HEK293 (cell line): ENCODE measurements around the gene RCAN2.

Experiments
- CTCF ChIA-PET: fragments of 350-600 bp; formaldehyde crosslinking; extraction: SDS; loops from one replicate; lab custom pipeline; 2021; ENCODE audit warnings: antibody characterized with exemption; lab: Yijun Ruan, JAX
- POLR2A ChIA-PET: fragments of 300-600 bp; formaldehyde crosslinking; extraction: SDS; loops from one replicate; lab custom pipeline; 2020; ENCODE audit warnings: antibody characterized with exemption, inconsistent platforms; lab: Yijun Ruan, JAX
- H3K27ac ChIP-seq: fragments of 200-500 bp; sonication (Bioruptor generic); 2 replicates; pipeline ENCODE4 v1.5.1; 2014; ENCODE audit warnings: low read depth, low read length, control low read depth, inconsistent platforms; ENCODE audit errors: extremely low read depth
- H3K36me3 ChIP-seq, 2 experiments: fragments of 200-500 bp in 1 of 2; sonication (Bioruptor generic) in 1 of 2; 1 replicate in 1 of 2; 2 replicates in 1 of 2; pipeline ENCODE4 v1.5.1; 2014 to 2017; ENCODE audit warnings: inconsistent platforms in 2 of 2, low read length in 2 of 2; ENCODE audit not compliant: control insufficient read depth in 2 of 2, insufficient read depth in 1 of 2
- H3K4me1 ChIP-seq: fragments of 200-500 bp; sonication (Bioruptor generic); 2 replicates; pipeline ENCODE4 v1.5.1; 2014; ENCODE audit warnings: mild to moderate bottlenecking, low read length, inconsistent platforms; ENCODE audit not compliant: control insufficient read depth, insufficient read depth
- H3K4me3 ChIP-seq: 2 replicates; pipeline ENCODE4 v1.5.1; 2011; ENCODE audit warnings: low read depth, mild to moderate bottlenecking, control low read depth, low read length, moderate library complexity
- H3K9me3 ChIP-seq: fragments of 200-500 bp; sonication (Bioruptor generic); 2 replicates; pipeline ENCODE4 v1.5.1; 2014; ENCODE audit warnings: low read depth, low read length, inconsistent platforms; ENCODE audit not compliant: control insufficient read depth, insufficient read depth
- BCL6B ChIP-seq: fragments of 450-650 bp; formaldehyde crosslinking; IDR thresholded peaks from 2 replicates; pipeline ENCODE4 v1.5.1; 2017; ENCODE audit warnings: missing biosample characterization, missing genetic modification characterization
- FEZF1 ChIP-seq: fragments of 450-650 bp; formaldehyde crosslinking; IDR thresholded peaks from 2 replicates; pipeline ENCODE4 v1.5.1; 2016; ENCODE audit warnings: missing biosample characterization, missing genetic modification characterization
- GFI1B ChIP-seq: fragments of 450-650 bp; formaldehyde crosslinking; IDR thresholded peaks from 2 replicates; pipeline ENCODE4 v1.5.1; 2016; ENCODE audit warnings: missing biosample characterization, missing genetic modification characterization
- KLF10 ChIP-seq: fragments of 450-650 bp; IDR thresholded peaks from 2 replicates; pipeline ENCODE4 v1.5.1; 2018; ENCODE audit warnings: missing biosample characterization, mild to moderate bottlenecking, missing genetic modification characterization
- KLF17 ChIP-seq: fragments of 450-650 bp; formaldehyde crosslinking; IDR thresholded peaks from 2 replicates; pipeline ENCODE4 v1.5.1; 2016; ENCODE audit warnings: missing biosample characterization, missing genetic modification characterization
- PRDM6 ChIP-seq: fragments of 450-650 bp; formaldehyde crosslinking; IDR thresholded peaks from 2 replicates; pipeline ENCODE4 v1.5.1; 2017; ENCODE audit warnings: missing biosample characterization, missing genetic modification characterization
- SALL2 ChIP-seq: fragments of 450-650 bp; formaldehyde crosslinking; IDR thresholded peaks from 2 replicates; pipeline ENCODE4 v1.5.0; 2017; ENCODE audit warnings: missing biosample characterization, mild to moderate bottlenecking, missing genetic modification characterization, borderline replicate concordance
- TCF7L2 ChIP-seq: IDR thresholded peaks from 2 replicates; pipeline ENCODE4 v1.6.1; 2011; ENCODE audit warnings: low read depth, mild to moderate bottlenecking, inconsistent platforms, low read length, moderate library complexity, borderline replicate concordance
- ZBTB48 ChIP-seq: fragments of 450-650 bp; formaldehyde crosslinking; IDR thresholded peaks from 2 replicates; pipeline ENCODE4 v1.5.1; 2016; ENCODE audit warnings: missing biosample characterization, missing genetic modification characterization
- ZIC2 ChIP-seq: fragments of 450-650 bp; formaldehyde crosslinking; IDR thresholded peaks from 2 replicates; pipeline ENCODE4 v1.5.1; 2016; ENCODE audit warnings: missing biosample characterization, missing genetic modification characterization
- ZNF169 ChIP-seq: fragments of 450-650 bp; formaldehyde crosslinking; IDR thresholded peaks from 2 replicates; pipeline ENCODE4 v1.5.1; 2016; ENCODE audit warnings: missing biosample characterization, missing genetic modification characterization
- ZNF292 ChIP-seq: fragments of 450-650 bp; formaldehyde crosslinking; IDR thresholded peaks from 2 replicates; pipeline ENCODE4 v1.5.1; 2016; ENCODE audit warnings: low read depth, missing biosample characterization, missing genetic modification characterization, borderline replicate concordance
- ZNF335 ChIP-seq: fragments of 450-650 bp; formaldehyde crosslinking; conservative IDR thresholded peaks from 2 replicates; pipeline ENCODE4 v1.5.1; 2016; ENCODE audit warnings: missing biosample characterization, missing genetic modification characterization
- ZNF37A ChIP-seq: fragments of 450-650 bp; IDR thresholded peaks from 2 replicates; pipeline ENCODE4 v1.5.1; 2018; ENCODE audit warnings: missing biosample characterization, missing genetic modification characterization
- ZNF398 ChIP-seq: fragments of 450-650 bp; formaldehyde crosslinking; IDR thresholded peaks from 2 replicates; pipeline ENCODE4 v1.5.1; 2017; ENCODE audit warnings: missing biosample characterization, missing genetic modification characterization
- ZNF473 ChIP-seq: fragments of 450-650 bp; formaldehyde crosslinking; IDR thresholded peaks from 2 replicates; pipeline ENCODE4 v1.5.1; 2017; ENCODE audit warnings: missing biosample characterization, missing genetic modification characterization
- ZNF510 ChIP-seq: fragments of 450-650 bp; formaldehyde crosslinking; IDR thresholded peaks from 2 replicates; pipeline ENCODE4 v1.5.1; 2018; ENCODE audit warnings: mild to moderate bottlenecking, missing genetic modification characterization, missing biosample characterization; ENCODE audit not compliant: insufficient replicate concordance
- ZNF529 ChIP-seq: fragments of 450-650 bp; formaldehyde crosslinking; IDR thresholded peaks from 2 replicates; pipeline ENCODE4 v1.5.1; 2017; ENCODE audit warnings: missing genetic modification characterization, missing biosample characterization; ENCODE audit not compliant: insufficient replicate concordance
- ZNF580 ChIP-seq: fragments of 450-650 bp; formaldehyde crosslinking; IDR thresholded peaks from 2 replicates; pipeline ENCODE4 v1.5.1; 2016; ENCODE audit warnings: missing biosample characterization, missing genetic modification characterization
- ZNF830 ChIP-seq: fragments of 450-650 bp; IDR thresholded peaks from 2 replicates; pipeline ENCODE4 v1.5.0; 2018; ENCODE audit warnings: missing biosample characterization, missing genetic modification characterization, low read depth, mild to moderate bottlenecking, moderate library complexity
- ZNF843 ChIP-seq: fragments of 450-650 bp; formaldehyde crosslinking; IDR thresholded peaks from 2 replicates; pipeline ENCODE4 v1.5.1; 2016; ENCODE audit warnings: missing biosample characterization, missing genetic modification characterization
- ZSCAN18 ChIP-seq: fragments of 450-650 bp; formaldehyde crosslinking; IDR thresholded peaks from 2 replicates; pipeline ENCODE4 v1.5.1; 2016; ENCODE audit warnings: missing biosample characterization, missing genetic modification characterization
- ZXDB ChIP-seq: fragments of 450-650 bp; formaldehyde crosslinking; IDR thresholded peaks from 2 replicates; pipeline ENCODE4 v1.5.1; 2016; ENCODE audit warnings: missing biosample characterization, missing genetic modification characterization

RCAN2 gene

GRCh38 chr6:46452312-46452917 lies 38.8 kb downstream of the RCAN2 start (continued):
- TF ChIP-seq BCL6B (tag by site-specific recombination) (peak; percentile 72; the same call in 1 of the 2 replicates), ZNF169 (tag by site-specific recombination) (no peak), ZNF473 (tag by site-specific recombination) (no peak), ZNF580 (no peak), KLF10 (tag by site-specific recombination) (peak; percentile 48), ZNF37A (tag by site-specific recombination) (peak; percentile 58), ZNF292 (tag by site-specific recombination) (no peak), ZNF529 (tag by site-specific recombination) (peak; percentile 25), SALL2 (peak; percentile 34; the same call in 1 of the 2 replicates), ZNF510 (peak; percentile 40), ZNF830 (tag by site-specific recombination) (0 out of 2 replicates have a peak, but pooled peaks have one; percentile 55), ZIC2 (no peak), ZNF398 (tag by site-specific recombination) (peak; percentile 34; the same call in 1 of the 2 replicates)

- POLR2A ChIA-PET, result no interaction called here
- CTCF ChIA-PET, result interaction anchor here (0.6 to 1.1 kb wide), 5 partner anchors 9 to 198 kb away, joined by 3 to 4 read pairs (median 3); no protein-coding TSS in a partner anchor
- TF ChIP-seq TCF7L2, result peak; percentile 80
- peak; percentile 78 for TF ChIP-seq PRDM6 (tag by site-specific recombination)
- no peak for TF ChIP-seq ZSCAN18 (tag by site-specific recombination)
- no peak for TF ChIP-seq ZBTB48 (tag by site-specific recombination)
- TF ChIP-seq FEZF1 (tag by site-specific recombination), result peak; percentile 80
- peak; percentile 39; the same call in 1 of the 2 replicates for TF ChIP-seq ZNF843
- no peak for TF ChIP-seq KLF17 (tag by site-specific recombination)
- 0 out of 2 replicates have a peak, but pooled peaks have one; percentile 38 for TF ChIP-seq ZXDB (tag by site-specific recombination)
- peak; percentile 34; the same call in 1 of the 2 replicates for TF ChIP-seq ZNF335 (tag by site-specific recombination)
- TF ChIP-seq GFI1B (tag by site-specific recombination), result peak; percentile 88
- TF ChIP-seq, all 188 proteins: peak for 7
Observed at GRCh38 chr6:46451343-46451742, 39.9 kb downstream of the RCAN2 start.

More at GRCh38 chr6:46451343-46451742, 39.9 kb downstream of the RCAN2 start:
- H3K4me1 ChIP-seq, result peaks cover 33% of the 10 kb centered on the region
- no peaks in the 10 kb centered on the region for H3K9me3 ChIP-seq
- H3K4me3 ChIP-seq, result no peak overlapping the region
- no peak overlapping the region for H3K27ac ChIP-seq
- no peaks in the 10 kb centered on the region for H3K36me3 ChIP-seq
